ENCODE results near the gene ICAM4.

Gene ICAM4

DNA sequence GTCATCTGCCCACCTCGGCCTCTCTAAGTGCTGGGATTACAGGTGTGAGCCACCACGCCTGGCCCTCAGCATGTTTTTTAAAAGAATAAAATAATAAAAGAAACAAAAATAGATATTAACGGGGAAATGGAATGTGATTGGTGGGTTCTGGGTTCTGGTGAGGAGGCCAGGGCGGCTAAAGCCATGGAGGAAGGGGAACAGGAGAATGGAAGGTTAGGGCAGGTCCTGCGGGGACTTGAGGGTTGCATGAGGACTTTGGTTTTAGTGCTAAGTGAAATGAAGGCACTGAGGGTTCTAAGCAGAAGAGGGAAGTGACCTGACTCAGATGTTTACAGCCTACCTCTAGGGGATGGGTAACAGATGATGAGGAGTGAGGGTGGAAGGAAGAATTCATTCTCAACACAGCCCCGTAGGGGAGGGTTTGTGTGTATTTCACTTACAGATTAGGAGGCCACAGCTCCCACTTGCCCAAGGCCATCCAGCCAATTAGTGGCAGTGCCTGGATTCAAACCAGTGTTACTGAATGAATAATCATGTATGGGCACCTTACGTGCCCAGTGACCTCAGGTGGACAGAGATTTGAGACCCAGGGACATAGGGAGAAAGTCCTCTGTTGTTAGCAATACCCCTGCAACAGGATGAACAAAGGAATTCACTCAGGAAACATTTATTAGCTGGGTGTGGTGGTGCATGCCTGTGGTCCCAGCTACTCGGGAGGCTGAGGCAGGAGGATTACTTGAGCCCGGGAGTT, 41.4 kb upstream of the ICAM4 start:
- TF ChIP-seq SIN3A (IDR thresholded peaks at IDR 0.05; ENCODE audit: borderline replicate concordance, insufficient read depth, low read length) = no peak
- TF ChIP-seq FOXP2 (optimal IDR thresholded peaks at IDR 0.05; ENCODE audit: borderline replicate concordance, extremely low read depth, extremely low read length, insufficient read depth) = no peak
- TF ChIP-seq TAF1 (IDR thresholded peaks at IDR 0.05; ENCODE audit: borderline replicate concordance, insufficient read depth, low read length) = no peak
- TF ChIP-seq, protein P1, sequence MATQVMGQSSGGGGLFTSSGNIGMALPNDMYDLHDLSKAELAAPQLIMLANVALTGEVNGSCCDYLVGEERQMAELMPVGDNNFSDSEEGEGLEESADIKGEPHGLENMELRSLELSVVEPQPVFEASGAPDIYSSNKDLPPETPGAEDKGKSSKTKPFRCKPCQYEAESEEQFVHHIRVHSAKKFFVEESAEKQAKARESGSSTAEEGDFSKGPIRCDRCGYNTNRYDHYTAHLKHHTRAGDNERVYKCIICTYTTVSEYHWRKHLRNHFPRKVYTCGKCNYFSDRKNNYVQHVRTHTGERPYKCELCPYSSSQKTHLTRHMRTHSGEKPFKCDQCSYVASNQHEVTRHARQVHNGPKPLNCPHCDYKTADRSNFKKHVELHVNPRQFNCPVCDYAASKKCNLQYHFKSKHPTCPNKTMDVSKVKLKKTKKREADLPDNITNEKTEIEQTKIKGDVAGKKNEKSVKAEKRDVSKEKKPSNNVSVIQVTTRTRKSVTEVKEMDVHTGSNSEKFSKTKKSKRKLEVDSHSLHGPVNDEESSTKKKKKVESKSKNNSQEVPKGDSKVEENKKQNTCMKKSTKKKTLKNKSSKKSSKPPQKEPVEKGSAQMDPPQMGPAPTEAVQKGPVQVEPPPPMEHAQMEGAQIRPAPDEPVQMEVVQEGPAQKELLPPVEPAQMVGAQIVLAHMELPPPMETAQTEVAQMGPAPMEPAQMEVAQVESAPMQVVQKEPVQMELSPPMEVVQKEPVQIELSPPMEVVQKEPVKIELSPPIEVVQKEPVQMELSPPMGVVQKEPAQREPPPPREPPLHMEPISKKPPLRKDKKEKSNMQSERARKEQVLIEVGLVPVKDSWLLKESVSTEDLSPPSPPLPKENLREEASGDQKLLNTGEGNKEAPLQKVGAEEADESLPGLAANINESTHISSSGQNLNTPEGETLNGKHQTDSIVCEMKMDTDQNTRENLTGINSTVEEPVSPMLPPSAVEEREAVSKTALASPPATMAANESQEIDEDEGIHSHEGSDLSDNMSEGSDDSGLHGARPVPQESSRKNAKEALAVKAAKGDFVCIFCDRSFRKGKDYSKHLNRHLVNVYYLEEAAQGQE (IDR thresholded peaks at IDR 0.05; ENCODE audit: insufficient read depth in 1 of 2, low read depth in 2 of 2, low read length in 2 of 2) = no peak
- no peak for TF ChIP-seq POLR2AphosphoS5 (IDR thresholded peaks at IDR 0.05; ENCODE audit: low read depth, low read length)

DNA sequence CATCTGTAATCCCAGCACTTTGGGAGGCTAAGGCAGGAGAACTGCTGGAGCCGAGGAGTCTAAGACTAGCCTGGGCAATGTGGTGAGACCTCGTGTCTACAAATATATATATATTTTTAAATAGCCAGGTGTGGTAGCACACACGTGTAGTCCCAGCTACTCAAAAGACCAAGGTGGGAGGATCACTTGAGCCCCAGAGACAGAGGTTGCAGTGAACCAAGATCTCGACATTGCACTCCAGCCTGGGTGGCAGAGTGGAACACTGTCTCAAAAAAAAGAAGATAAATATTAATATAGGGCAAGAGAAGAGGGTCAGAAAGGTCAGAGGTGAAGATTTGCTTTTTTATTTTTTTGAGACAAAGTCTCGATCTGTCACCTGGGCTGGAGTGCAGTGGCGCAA, 40.2 kb upstream of the ICAM4 start:
- TF ChIP-seq SIN3A (IDR thresholded peaks at IDR 0.05; ENCODE audit: borderline replicate concordance, insufficient read depth, low read length) (no peak), FOXP2 (optimal IDR thresholded peaks at IDR 0.05; ENCODE audit: borderline replicate concordance, extremely low read depth, extremely low read length, insufficient read depth) (no peak), POLR2AphosphoS5 (IDR thresholded peaks at IDR 0.05; ENCODE audit: low read depth, low read length) (no peak), TAF1 (IDR thresholded peaks at IDR 0.05; ENCODE audit: borderline replicate concordance, insufficient read depth, low read length) (no peak)
- TF ChIP-seq, protein P1 (IDR thresholded peaks at IDR 0.05; ENCODE audit: insufficient read depth in 1 of 2, low read depth in 2 of 2, low read length in 2 of 2) = no peak

DNA sequence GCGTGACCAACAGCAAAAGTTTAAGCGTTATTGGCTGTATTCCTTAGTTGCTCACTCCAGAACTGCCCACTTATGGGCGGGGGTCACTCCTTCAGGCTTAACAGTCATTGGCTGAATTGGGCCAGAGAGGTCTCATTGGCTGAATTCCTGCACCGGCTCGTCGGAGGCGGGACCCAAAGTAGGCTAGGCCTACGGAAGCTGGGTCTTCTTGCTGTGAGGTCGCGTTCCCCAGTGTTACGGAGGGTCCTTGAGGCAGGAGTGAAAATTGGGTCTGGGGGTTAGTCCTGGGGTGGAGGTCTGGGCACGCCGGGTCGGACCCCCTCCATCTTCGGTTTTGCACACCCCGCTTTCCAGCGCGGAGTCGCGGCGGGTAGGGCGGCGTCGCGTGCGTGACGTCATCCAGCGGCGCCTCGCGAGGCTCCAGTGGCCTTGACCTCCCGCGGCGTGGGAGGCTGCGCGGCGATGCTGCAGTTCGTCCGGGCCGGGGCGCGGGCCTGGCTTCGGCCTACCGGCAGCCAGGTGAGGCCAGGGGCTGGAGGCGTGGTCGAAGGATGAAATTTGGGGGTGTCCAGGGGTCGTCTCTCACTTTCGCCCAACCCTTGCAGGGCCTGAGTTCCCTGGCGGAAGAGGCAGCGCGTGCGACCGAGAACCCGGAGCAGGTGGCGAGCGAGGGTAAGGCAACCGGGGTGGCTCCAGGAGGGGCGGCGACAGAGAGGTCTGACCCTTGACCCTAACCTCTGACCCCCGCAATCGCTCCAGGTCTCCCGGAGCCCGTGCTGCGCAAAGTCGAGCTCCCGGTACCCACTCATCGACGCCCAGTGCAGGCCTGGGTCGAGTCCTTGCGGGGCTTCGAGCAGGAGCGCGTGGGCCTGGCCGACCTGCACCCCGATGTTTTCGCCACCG, 34.7 kb upstream of the ICAM4 start, which contains the start of gene MRPL4:
TSS of gene MRPL4 (plus strand) at position 423 of the 903 bp plus-strand sequence. CDS start at position 463, 40 bp downstream.
- TF ChIP-seq SIN3A (IDR thresholded peaks at IDR 0.05; ENCODE audit: borderline replicate concordance, insufficient read depth, low read length) (peak; percentile 90; the same call in 1 of the 2 replicates), POLR2AphosphoS5 (IDR thresholded peaks at IDR 0.05; ENCODE audit: low read depth, low read length) (peak; percentile 84), TAF1 (IDR thresholded peaks at IDR 0.05; ENCODE audit: borderline replicate concordance, insufficient read depth, low read length) (peak; percentile 80; the same call in 1 of the 2 replicates), FOXP2 (optimal IDR thresholded peaks at IDR 0.05; ENCODE audit: borderline replicate concordance, extremely low read depth, extremely low read length, insufficient read depth) (peak; percentile 96)
- TF ChIP-seq, protein P1 (IDR thresholded peaks at IDR 0.05; ENCODE audit: insufficient read depth in 1 of 2, low read depth in 2 of 2, low read length in 2 of 2) = no peak

DNA sequence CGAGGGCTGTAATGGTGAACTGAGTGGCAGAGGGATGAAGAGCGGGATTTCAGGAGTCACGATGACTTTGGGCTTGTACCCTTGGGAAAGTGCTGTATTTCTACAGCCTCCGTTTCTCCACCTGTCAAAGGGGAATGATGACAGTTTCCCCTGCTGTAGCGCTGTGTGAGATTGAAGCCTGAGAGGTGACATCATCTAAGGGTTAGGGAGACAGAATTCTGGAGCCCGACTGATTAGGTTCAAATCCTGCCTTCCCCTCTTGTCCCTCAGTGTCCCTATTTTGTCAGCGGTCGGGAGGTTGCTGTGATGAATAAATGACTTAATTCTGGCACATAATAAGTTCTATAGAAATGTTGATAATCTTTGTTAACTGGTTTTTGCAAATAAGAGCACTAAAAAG, 34.0 kb upstream of the ICAM4 start:
- TF ChIP-seq, protein P1 (IDR thresholded peaks at IDR 0.05; ENCODE audit: insufficient read depth in 1 of 2, low read depth in 2 of 2, low read length in 2 of 2) = no peak
- no peak for TF ChIP-seq POLR2AphosphoS5 (IDR thresholded peaks at IDR 0.05; ENCODE audit: low read depth, low read length)
- no peak for TF ChIP-seq FOXP2 (optimal IDR thresholded peaks at IDR 0.05; ENCODE audit: borderline replicate concordance, extremely low read depth, extremely low read length, insufficient read depth)
- no peak for TF ChIP-seq TAF1 (IDR thresholded peaks at IDR 0.05; ENCODE audit: borderline replicate concordance, insufficient read depth, low read length)
- TF ChIP-seq SIN3A (IDR thresholded peaks at IDR 0.05; ENCODE audit: borderline replicate concordance, insufficient read depth, low read length) = no peak
